Kidney capillary endothelial cell (primary cell): ENCODE data around the gene TTC28.
A peak's percentile ranks its signal among the peaks of the same experiment; 100 is the strongest.

Experiments
- DNase-seq: peaks from one replicate; pipeline ENCODE4 v3.0.0-alpha.2; 2018; ENCODE audit warnings: low spot score

The TTC28 gene

DNA sequence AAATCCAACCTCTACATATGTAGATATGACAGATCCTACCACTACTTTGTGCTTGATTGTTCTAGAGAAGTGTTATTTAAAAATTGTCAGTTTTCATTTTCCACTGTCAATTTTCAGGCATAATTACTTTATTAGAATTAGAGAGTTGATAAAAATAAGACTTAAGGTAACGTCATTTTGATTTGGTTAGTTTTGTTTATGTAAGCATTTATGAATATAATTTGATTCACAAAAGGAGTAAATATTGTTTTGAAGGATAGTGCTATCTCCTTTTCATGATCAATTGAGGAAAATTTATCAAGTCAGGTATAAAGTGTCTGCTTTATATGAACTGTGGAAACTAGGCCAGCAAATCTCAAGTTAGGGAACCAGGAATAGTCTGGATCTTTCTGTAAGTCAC lies 718.0 kb downstream of the TTC28 start:
- DNase-seq: no peak

DNA sequence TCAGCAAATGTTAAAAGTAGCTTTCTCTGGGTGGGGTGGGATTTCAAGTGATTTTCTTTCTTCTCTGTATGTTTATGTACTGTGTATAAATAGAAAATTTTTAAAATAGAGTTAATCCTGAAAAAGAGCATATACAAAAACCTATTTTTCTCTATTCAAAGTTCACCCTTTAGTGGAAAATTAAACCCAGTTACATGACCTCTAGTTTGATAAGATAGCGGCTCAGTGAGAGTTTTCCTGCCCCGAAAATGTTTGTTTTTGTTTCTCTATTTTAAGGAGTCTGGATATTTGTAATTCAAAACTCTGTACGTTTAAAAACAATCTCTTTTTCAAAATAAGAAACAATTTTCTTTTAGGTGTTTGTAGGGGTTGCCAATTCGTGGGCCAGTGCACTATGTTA lies 718.5 kb downstream of the TTC28 start:
- DNase-seq: no peak

GRCh38 chr22:27959335-27960090 lies 720.1 kb downstream of the TTC28 start:
- no peak for DNase-seq

- no peak for DNase-seq
These were observed 726.9 kb downstream of the TTC28 start for GRCh38 chr22:27952779-27953178.

GRCh38 chr22:27952091-27952490 lies 727.5 kb downstream of the TTC28 start:
- peak; percentile 14 for DNase-seq

- DNase-seq: no peak
These were observed 730.2 kb downstream of the TTC28 start for GRCh38 chr22:27949421-27949820.

DNA sequence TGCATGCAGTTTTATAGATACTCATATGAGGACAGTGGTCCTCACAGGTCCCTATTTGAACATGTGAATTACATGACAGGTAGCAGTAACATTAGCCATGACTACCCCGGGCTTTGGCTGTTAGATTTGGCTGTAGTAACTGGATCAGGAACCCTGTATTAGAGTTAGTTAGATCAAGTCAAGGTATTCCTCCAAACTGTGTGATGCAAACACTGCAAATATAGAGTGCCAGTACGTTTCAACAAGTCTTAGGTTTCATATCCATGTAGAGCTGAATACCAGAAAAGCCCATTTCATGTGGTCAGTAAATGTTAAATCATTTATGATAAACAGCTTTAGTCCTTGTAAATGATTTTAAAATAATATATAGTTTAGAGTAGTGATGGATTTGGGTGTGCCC lies 731.1 kb downstream of the TTC28 start:
- no peak for DNase-seq

- no peak for DNase-seq
These were observed 732.2 kb downstream of the TTC28 start for GRCh38 chr22:27947448-27947847.

DNA sequence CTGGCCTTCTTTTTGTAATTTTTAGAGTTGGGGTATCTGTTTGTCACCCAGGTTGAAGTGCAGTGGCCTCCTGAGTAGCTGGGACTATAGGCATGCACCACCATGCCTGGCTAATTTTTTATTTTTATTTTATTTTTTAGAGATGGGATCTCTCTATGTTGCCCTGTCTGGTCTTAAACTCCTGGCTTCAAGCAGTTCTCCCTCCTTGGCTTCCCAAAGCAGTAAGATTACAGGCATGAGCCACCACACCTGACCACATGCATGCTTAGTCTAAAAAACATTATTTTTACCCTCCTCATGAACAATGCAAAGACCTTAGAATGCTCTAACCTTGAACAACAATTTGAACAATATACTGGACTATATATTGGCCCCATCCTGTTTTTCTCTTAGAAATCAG lies 738.5 kb downstream of the TTC28 start:
- DNase-seq: no peak

DNA sequence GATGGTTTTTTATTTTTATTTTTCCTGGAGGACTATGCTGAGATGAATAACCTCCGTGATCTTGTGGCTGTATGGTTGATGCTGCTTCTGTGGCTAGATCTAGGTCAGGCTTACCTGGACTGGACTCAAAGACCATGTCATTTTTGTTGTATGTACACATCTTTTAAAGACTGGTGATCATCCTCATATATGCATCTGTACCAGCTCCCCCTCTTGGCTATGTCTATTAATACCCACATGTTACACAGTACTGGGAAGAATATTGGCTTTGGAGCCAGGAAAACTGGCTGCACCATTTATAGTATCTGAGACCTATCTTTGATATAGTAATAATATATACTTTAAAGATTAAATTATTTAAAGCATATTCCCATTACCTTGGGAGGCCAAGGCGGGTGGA lies 742.2 kb downstream of the TTC28 start:
- no peak for DNase-seq

DNA sequence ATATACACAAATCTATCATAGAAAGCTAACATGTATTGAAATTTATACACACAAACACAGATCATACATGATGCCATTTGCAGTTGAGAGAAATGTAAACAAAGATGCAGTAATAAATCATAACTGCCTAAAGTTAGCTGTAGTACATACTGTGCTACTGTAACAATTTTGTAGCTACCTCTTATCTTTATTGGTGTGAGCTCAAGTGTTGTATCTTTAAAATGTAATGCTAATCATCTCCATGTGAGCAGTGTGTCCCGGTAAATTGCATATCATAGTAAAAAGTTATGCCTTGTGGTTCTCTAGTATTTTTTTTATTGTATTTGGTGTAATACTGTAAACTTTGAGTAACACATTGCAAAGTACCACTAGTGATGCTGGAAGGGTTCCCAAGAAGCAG lies 743.7 kb downstream of the TTC28 start:
- no peak for DNase-seq

GRCh38 chr22:27934069-27934468 lies 745.6 kb downstream of the TTC28 start:
- DNase-seq: no peak

DNA sequence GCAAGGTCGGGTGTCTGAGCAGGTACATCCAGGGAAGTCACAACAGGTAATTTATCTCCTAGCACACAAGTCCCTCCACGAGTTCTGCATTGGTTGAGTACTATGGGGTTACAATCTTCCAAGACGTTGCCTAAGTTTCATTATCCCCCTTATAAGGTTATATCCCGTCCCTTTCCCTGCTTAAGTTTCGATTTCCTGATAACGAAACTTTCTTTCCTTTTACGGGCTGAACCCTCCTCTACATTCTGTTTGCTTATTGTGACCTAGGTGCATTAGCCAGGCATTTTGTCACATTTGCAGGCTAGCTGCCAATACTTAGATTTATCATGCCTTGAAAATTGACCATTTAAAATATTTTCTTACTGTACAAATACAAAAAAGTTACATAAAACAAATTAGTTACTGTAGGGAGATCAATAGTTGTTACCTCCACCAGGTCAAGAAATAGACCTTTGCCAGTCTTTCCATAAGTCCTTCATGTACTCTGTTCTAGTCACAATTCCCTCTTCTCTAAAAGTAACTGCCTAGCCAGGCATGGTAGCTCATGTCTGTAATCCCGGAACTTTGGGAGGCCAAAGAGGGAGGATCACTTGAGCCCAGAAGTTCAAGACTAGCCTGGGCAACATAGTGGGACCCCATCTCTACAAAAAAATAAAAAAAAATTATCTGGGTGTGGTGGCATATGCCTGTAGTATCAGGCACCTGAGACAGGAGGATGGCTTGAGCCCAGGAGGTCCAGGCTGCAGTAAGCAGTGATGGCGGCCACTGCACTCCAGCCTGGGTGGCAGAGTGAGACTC lies 746.3 kb downstream of the TTC28 start:
- DNase-seq: no peak

- DNase-seq: no peak
These were observed 749.1 kb downstream of the TTC28 start for GRCh38 chr22:27930331-27931060.
